H9 (cell line): ENCODE data around the gene TGM2. TPM values are rescaled to one million over a fixed set of nuclear protein-coding genes. Genes with fewer than 3 reads are reported as not detected.

ENCODE experiments used
- DNase-seq: peaks from one replicate; pipeline ENCODE4 v3.0.0-alpha.2; 2017
- H2AFZ ChIP-seq: one replicate; pipeline ENCODE4 v1.6.1; 2013; ENCODE audit warnings: mild to moderate bottlenecking, low read length, control low read depth, moderate library complexity
- H2AK5ac ChIP-seq: 2 replicates; pipeline ENCODE4 v1.6.1; 2013; ENCODE audit warnings: low read length, control low read depth, mixed read lengths; ENCODE audit not compliant: insufficient read length
- H2BK120ac ChIP-seq: one replicate; pipeline ENCODE4 v1.6.1; 2013; ENCODE audit warnings: low read depth, mild to moderate bottlenecking, low read length, control low read depth, inconsistent platforms; ENCODE audit not compliant: poor library complexity, severe bottlenecking
- H2BK12ac ChIP-seq: 2 replicates; pipeline ENCODE4 v1.6.1; 2013; ENCODE audit warnings: low read length, control low read depth, mixed read lengths, low read depth; ENCODE audit not compliant: insufficient read length
- H2BK15ac ChIP-seq: 2 replicates; pipeline ENCODE4 v1.6.1; 2013; ENCODE audit warnings: low read depth, low read length, control low read depth
- H2BK20ac ChIP-seq: one replicate; pipeline ENCODE4 v1.6.1; 2013; ENCODE audit warnings: low read depth, mild to moderate bottlenecking, low read length, control low read depth, inconsistent platforms; ENCODE audit not compliant: poor library complexity, severe bottlenecking
- H2BK5ac ChIP-seq: 2 replicates; pipeline ENCODE4 v1.6.1; 2013; ENCODE audit warnings: low read length, control low read depth, mixed read lengths; ENCODE audit not compliant: insufficient read length
- H3K14ac ChIP-seq: 2 replicates; pipeline ENCODE4 v1.6.1; 2013; ENCODE audit warnings: low read length, control low read depth; ENCODE audit not compliant: insufficient read depth
- H3K18ac ChIP-seq: 2 replicates; pipeline ENCODE4 v1.6.1; 2013; ENCODE audit warnings: low read depth, mild to moderate bottlenecking, mixed read lengths, low read length, control low read depth; ENCODE audit not compliant: insufficient read length
- H3K23ac ChIP-seq: 2 replicates; pipeline ENCODE4 v1.6.1; 2013; ENCODE audit warnings: low read length, control low read depth, mixed read lengths, low read depth; ENCODE audit not compliant: insufficient read length
- H3K23me2 ChIP-seq: 2 replicates; pipeline ENCODE4 v1.6.1; 2013; ENCODE audit warnings: low read depth, mild to moderate bottlenecking, mixed read lengths, low read length, control low read depth; ENCODE audit not compliant: insufficient read length, poor library complexity, severe bottlenecking
- H3K27ac ChIP-seq: 2 replicates; pipeline ENCODE4 v1.5.1; 2013; ENCODE audit warnings: low read length, control low read depth, mixed read lengths, low read depth; ENCODE audit not compliant: insufficient read length
- H3K27me3 ChIP-seq: 2 replicates; pipeline ENCODE4 v1.6.1; 2013; ENCODE audit warnings: low read length, control low read depth, inconsistent platforms; ENCODE audit not compliant: insufficient read depth
- H3K4ac ChIP-seq: 2 replicates; pipeline ENCODE4 v1.6.1; 2013; ENCODE audit warnings: low read depth, mild to moderate bottlenecking, control low read depth, inconsistent platforms, low read length, moderate library complexity
- H3K4me1 ChIP-seq: 2 replicates; pipeline ENCODE4 v1.6.1; 2013; ENCODE audit warnings: low read length, control low read depth, inconsistent platforms; ENCODE audit not compliant: insufficient read depth
- H3K4me2 ChIP-seq: 2 replicates; pipeline ENCODE4 v1.6.1; 2013; ENCODE audit warnings: low read length, control low read depth, mixed read lengths; ENCODE audit not compliant: insufficient read length, insufficient read depth
- H3K56ac ChIP-seq: 2 replicates; pipeline ENCODE4 v1.6.1; 2013; ENCODE audit warnings: low read depth, mild to moderate bottlenecking, mixed read lengths, low read length, control low read depth; ENCODE audit not compliant: insufficient read length
- H3K79me1 ChIP-seq: 2 replicates; pipeline ENCODE4 v1.6.1; 2013; ENCODE audit warnings: low read depth, mild to moderate bottlenecking, moderate library complexity, low read length, control low read depth, inconsistent platforms; ENCODE audit not compliant: insufficient read depth, poor library complexity, severe bottlenecking
- H3K79me2 ChIP-seq: 2 replicates; pipeline ENCODE4 v1.6.1; 2013; ENCODE audit warnings: low read length, control low read depth, inconsistent platforms; ENCODE audit not compliant: insufficient read depth
- H3K9ac ChIP-seq: 2 replicates; pipeline ENCODE4 v1.6.1; 2013; ENCODE audit warnings: low read length, control low read depth, mixed read lengths; ENCODE audit not compliant: insufficient read length; ENCODE audit errors: extremely low read depth
- H3K9me3 ChIP-seq: one replicate; pipeline ENCODE4 v1.6.1; 2013; ENCODE audit warnings: low read depth, low read length, inconsistent platforms; ENCODE audit not compliant: control insufficient read depth
- H3T11ph ChIP-seq: one replicate; pipeline ENCODE4 v1.6.1; 2013; ENCODE audit warnings: mild to moderate bottlenecking, low read length, control low read depth, inconsistent platforms
- H4K20me1 ChIP-seq: one replicate; pipeline ENCODE4 v1.6.1; 2013; ENCODE audit not compliant: control insufficient read depth, insufficient read length, insufficient read depth
- H4K5ac ChIP-seq: 2 replicates; pipeline ENCODE4 v1.6.1; 2013; ENCODE audit warnings: low read depth, mild to moderate bottlenecking, mixed read lengths, low read length, control low read depth; ENCODE audit not compliant: insufficient read length
- H4K8ac ChIP-seq: replicated peaks from 2 replicates; pipeline ENCODE4 v1.6.1; 2013; ENCODE audit warnings: low read length, control low read depth, mixed read lengths, low read depth; ENCODE audit not compliant: insufficient read length
- H4K91ac ChIP-seq: 2 replicates; pipeline ENCODE4 v1.6.1; 2013; ENCODE audit warnings: low read depth, mild to moderate bottlenecking, moderate library complexity, mixed read lengths, low read length, control low read depth; ENCODE audit not compliant: insufficient read length
- H3K27ac Mint-ChIP-seq, 3 experiments: 2 replicates in 2 of 3; 3 replicates in 1 of 3; pipeline ENCODE4 v1.8.0; 2020 to 2021; ENCODE audit warnings: mixed read lengths in 3 of 3, mild to moderate bottlenecking in 1 of 3, moderate library complexity in 1 of 3
- H3K27me3 Mint-ChIP-seq: 2 replicates; pipeline ENCODE4 v1.8.0; 2021; ENCODE audit warnings: low read depth, mild to moderate bottlenecking, moderate library complexity, mixed read lengths
- H3K36me3 Mint-ChIP-seq, 3 experiments: 2 replicates in 2 of 3; 3 replicates in 1 of 3; pipeline ENCODE4 v1.8.0; 2020 to 2021; ENCODE audit warnings: low read depth in 3 of 3, mixed read lengths in 3 of 3; ENCODE audit not compliant: insufficient read depth in 1 of 3
- H3K4me1 Mint-ChIP-seq, 2 experiments: 2 replicates each; pipeline ENCODE4 v1.8.0; 2020; ENCODE audit warnings: mixed read lengths in 2 of 2
- H3K4me3 Mint-ChIP-seq, 2 experiments: 2 replicates in 1 of 2; 3 replicates in 1 of 2; pipeline ENCODE4 v1.8.0; 2020 to 2021; ENCODE audit warnings: mild to moderate bottlenecking in 2 of 2, mixed read lengths in 2 of 2, moderate library complexity in 1 of 2
- H3K9me3 Mint-ChIP-seq, 2 experiments: 2 replicates in 1 of 2; 3 replicates in 1 of 2; pipeline ENCODE4 v1.8.0; 2020; ENCODE audit warnings: mild to moderate bottlenecking in 2 of 2, mixed read lengths in 2 of 2, moderate library complexity in 1 of 2
- WGBS: extraction: QIAGEN DNeasy Blood & Tissue Kit; methylation state at CpG from one replicate; pipeline ENCODE4 v1.1.7; 2013; ENCODE audit warnings: missing lambda C conversion rate, low lambda C conversion rate, mixed read lengths; ENCODE audit not compliant: insufficient read length; ENCODE audit errors: extremely low coverage; 5-methylcytosine and 5-hydroxymethylcytosine counted together
- total RNA-seq: library from RNA; stranded (reverse); gene quantifications from 2 replicates; pipeline ENCODE4 v1.2.1, GENCODE V29; 2021
- TF ChIP-seq, protein P1 (sequence below): fragments of 200-600 bp; sonication (generic); conservative IDR thresholded peaks from 3 replicates; pipeline ENCODE4 v1.8.0; 2021; ENCODE audit warnings: antibody characterized with exemption, mild to moderate bottlenecking

Gene TGM2
- total RNA-seq, 1 experiment from 2014 or later: 1.1 TPM

DNA sequence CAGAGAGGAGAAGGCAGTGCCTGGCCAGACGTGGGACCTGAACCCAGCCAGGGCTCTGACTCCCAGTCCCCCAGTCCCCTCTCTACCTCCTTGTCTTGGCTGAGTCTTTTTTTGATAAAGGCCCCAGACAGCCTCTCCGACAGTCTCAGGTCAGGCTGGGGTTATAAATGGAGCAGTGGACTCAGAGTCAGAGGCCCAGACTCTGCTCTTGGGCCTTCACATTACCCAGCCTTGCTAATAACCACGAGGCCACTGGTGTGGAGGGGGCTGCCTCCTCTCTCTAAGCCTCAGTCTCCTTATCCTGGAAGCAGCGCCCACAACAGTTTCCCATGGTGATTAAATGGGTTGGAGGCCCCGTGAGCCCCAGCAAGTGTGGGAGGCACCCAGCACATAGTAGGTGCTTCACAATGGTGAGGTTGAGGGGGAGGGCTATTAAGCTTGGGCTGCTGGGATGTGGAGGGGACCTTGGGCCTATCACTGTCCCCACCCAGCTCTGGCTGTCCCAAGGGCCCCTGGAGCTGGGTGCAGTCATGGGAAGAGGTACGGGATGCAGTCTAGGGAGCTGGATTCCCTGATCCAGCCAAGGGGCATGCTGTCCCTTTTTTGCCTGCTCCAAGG lies 35.7 kb downstream of the TGM2 start:
- no peak overlapping the region; the same call in 1 of the 2 replicates for H3K14ac ChIP-seq
- no peak for DNase-seq
- H2BK12ac ChIP-seq: no peak overlapping the region
- H2AFZ ChIP-seq: no peak overlapping the region
- no peak overlapping the region for H3K27ac ChIP-seq
- no peak overlapping the region for H2BK5ac ChIP-seq
- no peaks in the 10 kb centered on the region for H3K27me3 ChIP-seq
- H2BK15ac ChIP-seq: no peak overlapping the region
- H3K36me3 Mint-ChIP-seq: no peaks in the 10 kb centered on the region
- no peaks in the 10 kb centered on the region for H3K9me3 ChIP-seq
- no peaks in the 10 kb centered on the region for H4K20me1 ChIP-seq
- H2BK20ac ChIP-seq: no peak overlapping the region
- no peak overlapping the region for H4K5ac ChIP-seq
- H3K23ac ChIP-seq: no peak overlapping the region
- H3K27me3 Mint-ChIP-seq: no peaks in the 10 kb centered on the region; the same call in none of the 2 replicates
- no peaks in the 10 kb centered on the region for H3K23me2 ChIP-seq
- no peak overlapping the region for H3K56ac ChIP-seq
- no peak overlapping the region for H2AK5ac ChIP-seq
- no peak overlapping the region for H3K27ac Mint-ChIP-seq
- no peak overlapping the region for H3T11ph ChIP-seq
- WGBS: no CpG with 5 or more reads among the region's 6 CpGs
- H3K4me2 ChIP-seq: no peak overlapping the region
- H3K18ac ChIP-seq: no peak overlapping the region
- no peaks in the 10 kb centered on the region for H3K4me1 ChIP-seq
- TF ChIP-seq, protein P1, sequence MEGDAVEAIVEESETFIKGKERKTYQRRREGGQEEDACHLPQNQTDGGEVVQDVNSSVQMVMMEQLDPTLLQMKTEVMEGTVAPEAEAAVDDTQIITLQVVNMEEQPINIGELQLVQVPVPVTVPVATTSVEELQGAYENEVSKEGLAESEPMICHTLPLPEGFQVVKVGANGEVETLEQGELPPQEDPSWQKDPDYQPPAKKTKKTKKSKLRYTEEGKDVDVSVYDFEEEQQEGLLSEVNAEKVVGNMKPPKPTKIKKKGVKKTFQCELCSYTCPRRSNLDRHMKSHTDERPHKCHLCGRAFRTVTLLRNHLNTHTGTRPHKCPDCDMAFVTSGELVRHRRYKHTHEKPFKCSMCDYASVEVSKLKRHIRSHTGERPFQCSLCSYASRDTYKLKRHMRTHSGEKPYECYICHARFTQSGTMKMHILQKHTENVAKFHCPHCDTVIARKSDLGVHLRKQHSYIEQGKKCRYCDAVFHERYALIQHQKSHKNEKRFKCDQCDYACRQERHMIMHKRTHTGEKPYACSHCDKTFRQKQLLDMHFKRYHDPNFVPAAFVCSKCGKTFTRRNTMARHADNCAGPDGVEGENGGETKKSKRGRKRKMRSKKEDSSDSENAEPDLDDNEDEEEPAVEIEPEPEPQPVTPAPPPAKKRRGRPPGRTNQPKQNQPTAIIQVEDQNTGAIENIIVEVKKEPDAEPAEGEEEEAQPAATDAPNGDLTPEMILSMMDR: no peak
- H3K9ac ChIP-seq: no peak overlapping the region
- no peak overlapping the region for H4K8ac ChIP-seq
- no peak overlapping the region for H3K4ac ChIP-seq
- H3K79me1 ChIP-seq: no peaks in the 10 kb centered on the region
- no peak overlapping the region for H4K91ac ChIP-seq
- no peak overlapping the region for H3K4me3 Mint-ChIP-seq
- peaks cover under 1 to 3% of the 10 kb centered on the region in 2 experiments; a peak in 2 of 4 replicates for H3K4me1 Mint-ChIP-seq
- no peaks in the 10 kb centered on the region for H3K9me3 Mint-ChIP-seq
- H2BK120ac ChIP-seq: no peak overlapping the region
- H3K79me2 ChIP-seq: no peaks in the 10 kb centered on the region
